Activated CD8-positive, alpha-beta T cell treated with anti-CD3 and anti-CD28 coated beads for 36 hours (primary cell): ENCODE results near the gene CYFIP1. TPM values are rescaled to one million over a fixed set of nuclear protein-coding genes. Genes with fewer than 3 reads are reported as not detected.

Source experiments
- ATAC-seq: fragments of 200-7000 bp; cut with Tn5 transposase; one replicate; pipeline ENCODE4 v1.10.0; 2021; ENCODE audit warnings: mild to moderate bottlenecking, moderate library complexity
- CTCF ChIA-PET: fragments of 350-600 bp; sonication (Branson Sonifier 250); formaldehyde crosslinking; loops from one replicate; lab custom pipeline; 2021; ENCODE audit warnings: antibody characterized with exemption; lab: Charles Lee
- POLR2A ChIA-PET: fragments of 350-600 bp; sonication (Branson Sonifier 250); formaldehyde crosslinking; loops from one replicate; lab custom pipeline; 2021; ENCODE audit warnings: antibody characterized with exemption; lab: Charles Lee
- DNase-seq: peaks from one replicate; pipeline ENCODE4 v3.0.0-alpha.2; 2020
- H3K27ac Mint-ChIP-seq: one replicate; pipeline ENCODE4 v1.8.0; 2021; ENCODE audit warnings: mild to moderate bottlenecking, mixed read lengths
- H3K27me3 Mint-ChIP-seq: one replicate; pipeline ENCODE4 v1.8.0; 2021; ENCODE audit warnings: mixed read lengths
- H3K36me3 Mint-ChIP-seq: one replicate; pipeline ENCODE4 v1.8.0; 2021; ENCODE audit warnings: low read depth, mixed read lengths
- H3K4me1 Mint-ChIP-seq: one replicate; pipeline ENCODE4 v1.8.0; 2021; ENCODE audit warnings: low read depth, mixed read lengths
- H3K4me3 Mint-ChIP-seq: one replicate; pipeline ENCODE4 v1.8.0; 2021; ENCODE audit warnings: mild to moderate bottlenecking, moderate library complexity, mixed read lengths
- H3K9me3 Mint-ChIP-seq: one replicate; pipeline ENCODE4 v1.8.0; 2021; ENCODE audit warnings: mixed read lengths
- CTCF ChIP-seq: fragments of 200-600 bp; IDR thresholded peaks from one replicate; pipeline ENCODE4 v1.8.0; 2022; ENCODE audit warnings: antibody characterized with exemption, mild to moderate bottlenecking
- intact Hi-C: fragments of 100-400 bp; cut with micrococcal nuclease; formaldehyde crosslinking; loops from one replicate; pipeline ENCODE4 v1.10.0; 2022
- total RNA-seq, 2 experiments: library from RNA; stranded (reverse); gene quantifications; one replicate each; pipeline ENCODE4 v1.2.3, GENCODE V29; 2021

The CYFIP1 gene
- total RNA-seq, 2 experiments from 2014 or later = 10.4 to 11.6 TPM

- DNase-seq (no peak), ATAC-seq (peak; percentile 76)
- Mint-ChIP-seq H3K9me3 (no peaks in the 10 kb centered on the region), H3K27me3 (no peaks in the 10 kb centered on the region), H3K4me1 (peaks cover 34% of the 10 kb centered on the region), H3K4me3 (no peak overlapping the region), H3K27ac (peak overlapping the region; percentile 43), H3K36me3 (peaks cover 44% of the 10 kb centered on the region)
- CTCF ChIA-PET = no interaction called here
- intact Hi-C loops = no loop called here
- TF ChIP-seq CTCF = no peak
- POLR2A ChIA-PET = no interaction called here
Measured at GRCh38 chr15:22850055-22850454, 130.1 kb downstream of the CYFIP1 start.

GRCh38 chr15:22846073-22846472 lies 134.1 kb downstream of the CYFIP1 start:
- no peak overlapping the region for H3K27ac Mint-ChIP-seq
- ATAC-seq = no peak
- TF ChIP-seq CTCF = no peak
- DNase-seq = no peak
- peaks cover 50% of the 10 kb centered on the region for H3K4me1 Mint-ChIP-seq
- CTCF ChIA-PET = no interaction called here
- H3K27me3 Mint-ChIP-seq = no peaks in the 10 kb centered on the region
- intact Hi-C loops = no loop called here
- H3K4me3 Mint-ChIP-seq = no peak overlapping the region
- POLR2A ChIA-PET = no interaction called here
- H3K36me3 Mint-ChIP-seq = peaks cover 48% of the 10 kb centered on the region
- no peaks in the 10 kb centered on the region for H3K9me3 Mint-ChIP-seq

GRCh38 chr15:22845289-22845900 lies 134.8 kb downstream of the CYFIP1 start:
- peak overlapping the region; percentile 35 for H3K27ac Mint-ChIP-seq
- DNase-seq = no peak
- no peaks in the 10 kb centered on the region for H3K27me3 Mint-ChIP-seq
- TF ChIP-seq CTCF = no peak
- ChIA-PET CTCF (no interaction called here), POLR2A (no interaction called here)
- no peaks in the 10 kb centered on the region for H3K9me3 Mint-ChIP-seq
- H3K4me1 Mint-ChIP-seq = peaks cover 52% of the 10 kb centered on the region
- intact Hi-C loops = no loop called here
- peaks cover 50% of the 10 kb centered on the region for H3K36me3 Mint-ChIP-seq
- H3K4me3 Mint-ChIP-seq = no peak overlapping the region
- no peak for ATAC-seq

- no peaks in the 10 kb centered on the region for H3K27me3 Mint-ChIP-seq
- no peak for TF ChIP-seq CTCF
- peak overlapping the region; percentile 35 for H3K27ac Mint-ChIP-seq
- no peak overlapping the region for H3K4me3 Mint-ChIP-seq
- intact Hi-C loops = no loop called here
- H3K9me3 Mint-ChIP-seq = no peaks in the 10 kb centered on the region
- DNase-seq (no peak), ATAC-seq (no peak)
- H3K36me3 Mint-ChIP-seq = peaks cover 53% of the 10 kb centered on the region
- peaks cover 49% of the 10 kb centered on the region for H3K4me1 Mint-ChIP-seq
- POLR2A ChIA-PET = no interaction called here
- CTCF ChIA-PET = no interaction called here
Measured at GRCh38 chr15:22844421-22845288, 135.5 kb downstream of the CYFIP1 start.
